HCT116 (cell line): ENCODE results near the gene PRRX1.

Experiments
- EGR1 ChIP-seq: IDR thresholded peaks from 2 replicates; pipeline ENCODE4 v1.6.1; 2012; ENCODE audit warnings: low read depth
- EZH2 ChIP-seq: fragments of 200-600 bp; sonication (generic); IDR thresholded peaks from 2 replicates; pipeline ENCODE4 v1.6.1; 2017; ENCODE audit warnings: antibody characterized with exemption, mixed run types
- POLR2AphosphoS5 ChIP-seq: IDR thresholded peaks from 2 replicates; pipeline ENCODE4 v1.6.1; 2011; ENCODE audit warnings: mild to moderate bottlenecking, low read depth, low read length, moderate library complexity
- RAD21 ChIP-seq: IDR thresholded peaks from 2 replicates; pipeline ENCODE4 v1.6.1; 2012; ENCODE audit warnings: low read depth, mild to moderate bottlenecking
- REST ChIP-seq: IDR thresholded peaks from 2 replicates; pipeline ENCODE4 v1.6.1; 2012; ENCODE audit warnings: low read depth
- SRF ChIP-seq: IDR thresholded peaks from 2 replicates; pipeline ENCODE4 v1.6.1; 2012; ENCODE audit warnings: low read depth
- ZNF274 ChIP-seq: fragments of 200-500 bp; sonication (Bioruptor generic); IDR thresholded peaks from 2 replicates; pipeline ENCODE4 v1.6.1; 2014; ENCODE audit warnings: mild to moderate bottlenecking, low read depth, low read length, inconsistent platforms
- TF ChIP-seq, protein P1 (sequence below), 3 experiments: fragments of 200-600 bp in 1 of 3; sonication (generic) in 1 of 3; IDR thresholded peaks in 2 of 3; conservative IDR thresholded peaks in 1 of 3; 2 replicates each; pipeline ENCODE4 v1.5.1; 2012 to 2017; ENCODE audit warnings: low read depth in 2 of 3, low read length in 2 of 3, antibody characterized with exemption in 1 of 3, borderline replicate concordance in 1 of 3, control low read depth in 1 of 3, mild to moderate bottlenecking in 1 of 3, mixed read lengths in 1 of 3, mixed run types in 1 of 3, moderate library complexity in 1 of 3; ENCODE audit not compliant: insufficient read depth in 1 of 3
- TF ChIP-seq, protein P2 (sequence below): IDR thresholded peaks from 2 replicates; pipeline ENCODE4 v1.6.1; 2012

DNA sequence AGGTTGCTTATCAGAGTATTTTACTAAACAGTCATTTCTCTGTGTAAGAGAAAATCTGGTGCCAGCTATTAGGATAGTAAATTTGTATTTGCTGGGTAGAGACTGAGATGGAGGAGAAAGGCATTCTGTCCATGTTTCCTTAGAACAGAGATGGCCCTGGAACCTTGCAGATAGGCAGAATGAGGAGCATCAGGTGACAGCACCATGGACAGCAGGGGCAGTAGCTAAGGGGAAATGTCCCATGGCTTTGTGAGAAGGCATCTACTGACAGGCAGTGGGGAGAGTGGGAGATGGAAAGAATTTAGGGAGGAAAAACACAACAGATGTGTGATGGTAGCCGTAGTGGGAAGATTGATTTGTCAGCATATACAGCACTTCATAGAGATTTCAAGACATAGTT is 105.0 kb downstream of the PRRX1 start:
- TF ChIP-seq SRF (no peak), RAD21 (no peak), EZH2 (no peak), EGR1 (no peak), REST (peak; percentile 58), POLR2AphosphoS5 (no peak), ZNF274 (no peak)
- TF ChIP-seq, protein P1, sequence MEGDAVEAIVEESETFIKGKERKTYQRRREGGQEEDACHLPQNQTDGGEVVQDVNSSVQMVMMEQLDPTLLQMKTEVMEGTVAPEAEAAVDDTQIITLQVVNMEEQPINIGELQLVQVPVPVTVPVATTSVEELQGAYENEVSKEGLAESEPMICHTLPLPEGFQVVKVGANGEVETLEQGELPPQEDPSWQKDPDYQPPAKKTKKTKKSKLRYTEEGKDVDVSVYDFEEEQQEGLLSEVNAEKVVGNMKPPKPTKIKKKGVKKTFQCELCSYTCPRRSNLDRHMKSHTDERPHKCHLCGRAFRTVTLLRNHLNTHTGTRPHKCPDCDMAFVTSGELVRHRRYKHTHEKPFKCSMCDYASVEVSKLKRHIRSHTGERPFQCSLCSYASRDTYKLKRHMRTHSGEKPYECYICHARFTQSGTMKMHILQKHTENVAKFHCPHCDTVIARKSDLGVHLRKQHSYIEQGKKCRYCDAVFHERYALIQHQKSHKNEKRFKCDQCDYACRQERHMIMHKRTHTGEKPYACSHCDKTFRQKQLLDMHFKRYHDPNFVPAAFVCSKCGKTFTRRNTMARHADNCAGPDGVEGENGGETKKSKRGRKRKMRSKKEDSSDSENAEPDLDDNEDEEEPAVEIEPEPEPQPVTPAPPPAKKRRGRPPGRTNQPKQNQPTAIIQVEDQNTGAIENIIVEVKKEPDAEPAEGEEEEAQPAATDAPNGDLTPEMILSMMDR (IDR thresholded peaks at IDR 0.05 in 2 of 3, conservative IDR thresholded peaks at IDR 0.05 in 1 of 3; ENCODE audit: borderline replicate concordance in 1 of 3, insufficient read depth in 1 of 3, low read depth in 2 of 3, low read length in 2 of 3): no peak
- TF ChIP-seq, protein P2, sequence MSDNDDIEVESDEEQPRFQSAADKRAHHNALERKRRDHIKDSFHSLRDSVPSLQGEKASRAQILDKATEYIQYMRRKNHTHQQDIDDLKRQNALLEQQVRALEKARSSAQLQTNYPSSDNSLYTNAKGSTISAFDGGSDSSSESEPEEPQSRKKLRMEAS: no peak
